ENCODE results near the gene TGM2. TPM values are rescaled to one million over a fixed set of nuclear protein-coding genes. Genes with fewer than 3 reads are reported as not detected.

Gene TGM2
- total RNA-seq, 2 experiments from 2014 or later: not detected

- no peak overlapping the region for H3K4me3 Mint-ChIP-seq
- POLR2A ChIA-PET: interaction anchor here (0.7 kb wide), 1 partner anchor 79 kb away, joined by 3 read pairs; no protein-coding TSS in a partner anchor
- ATAC-seq (no peak), DNase-seq (no peak)
- intact Hi-C loops (cut with micrococcal nuclease): no loop called here
- TF ChIP-seq CTCF (IDR thresholded peaks at IDR 0.05): no peak
- CTCF ChIA-PET: interaction anchor here (1.6 kb wide), 1 partner anchor 103 kb away, joined by 5 read pairs; no protein-coding TSS in a partner anchor
- H3K4me1 Mint-ChIP-seq (ENCODE audit: low read depth): no peaks in the 10 kb centered on the region
- H3K27ac Mint-ChIP-seq: no peak overlapping the region
- no peaks in the 10 kb centered on the region for H3K9me3 Mint-ChIP-seq
- no peaks in the 10 kb centered on the region for H3K36me3 Mint-ChIP-seq (ENCODE audit: low read depth)
- H3K27me3 Mint-ChIP-seq: peaks cover 9% of the 10 kb centered on the region
These were observed 4.9 kb downstream of the TGM2 start for GRCh38 chr20:38159957-38160756.

GRCh38 chr20:38159566-38159956 is 5.5 kb downstream of the TGM2 start:
- CTCF ChIA-PET: interaction anchor here (1.6 kb wide), 1 partner anchor 102 kb away, joined by 5 read pairs; no protein-coding TSS in a partner anchor
- Mint-ChIP-seq H3K4me1 (ENCODE audit: low read depth) (no peaks in the 10 kb centered on the region), H3K4me3 (no peak overlapping the region), H3K9me3 (no peaks in the 10 kb centered on the region), H3K36me3 (ENCODE audit: low read depth) (no peaks in the 10 kb centered on the region), H3K27me3 (peaks cover 6% of the 10 kb centered on the region), H3K27ac (no peak overlapping the region)
- DNase-seq (no peak), ATAC-seq (no peak)
- intact Hi-C loops (cut with micrococcal nuclease): no loop called here
- TF ChIP-seq CTCF (IDR thresholded peaks at IDR 0.05): no peak
- POLR2A ChIA-PET: no interaction called here

GRCh38 chr20:38158701-38159351 is 6.2 kb downstream of the TGM2 start:
- Mint-ChIP-seq H3K27me3 (peaks cover 4% of the 10 kb centered on the region), H3K36me3 (ENCODE audit: low read depth) (no peaks in the 10 kb centered on the region), H3K27ac (no peak overlapping the region), H3K4me3 (no peak overlapping the region), H3K9me3 (no peaks in the 10 kb centered on the region), H3K4me1 (ENCODE audit: low read depth) (no peaks in the 10 kb centered on the region)
- intact Hi-C loops (cut with micrococcal nuclease): no loop called here
- ChIA-PET CTCF (interaction anchor here (1.6 kb wide), 1 partner anchor 102 kb away, joined by 5 read pairs; no protein-coding TSS in a partner anchor), POLR2A (no interaction called here)
- no peak for TF ChIP-seq CTCF (IDR thresholded peaks at IDR 0.05)
- DNase-seq: no peak
- no peak for ATAC-seq

GRCh38 chr20:38157635-38158495 is 7.2 kb downstream of the TGM2 start:
- Mint-ChIP-seq H3K27me3 (peaks cover 1% of the 10 kb centered on the region), H3K9me3 (no peaks in the 10 kb centered on the region), H3K27ac (no peak overlapping the region), H3K36me3 (ENCODE audit: low read depth) (no peaks in the 10 kb centered on the region), H3K4me1 (ENCODE audit: low read depth) (no peaks in the 10 kb centered on the region), H3K4me3 (no peak overlapping the region)
- ChIA-PET POLR2A (no interaction called here), CTCF (interaction anchor here (1.0 to 1.2 kb wide), 2 partner anchors 9 to 63 kb away, joined by 3 to 4 read pairs; no protein-coding TSS in a partner anchor)
- ATAC-seq (no peak), DNase-seq (no peak)
- intact Hi-C loops (cut with micrococcal nuclease): no loop called here
- TF ChIP-seq CTCF (IDR thresholded peaks at IDR 0.05): no peak
